ENCODE measurements around the gene VPS35. TPM values are rescaled to one million over a fixed set of nuclear protein-coding genes. Genes with fewer than 3 reads are reported as not detected.

VPS35 gene
- total RNA-seq, 6 experiments from 2014 or later = 86.6 to 113 (median 100) TPM

- Mint-ChIP-seq H3K27me3 (ENCODE audit: insufficient read depth) (no peaks in the 10 kb centered on the region; the same call in 1 of the 2 replicates), H3K9me3 (no peaks in the 10 kb centered on the region), H3K4me1 (ENCODE audit: low read depth) (no peaks in the 10 kb centered on the region), H3K4me3 (no peak overlapping the region), H3K27ac (no peak overlapping the region), H3K36me3 (ENCODE audit: low read depth) (no peaks in the 10 kb centered on the region)
- TF ChIP-seq CTCF (IDR thresholded peaks at IDR 0.05) = no peak
- DNase-seq = no peak
These were observed 12.6 kb upstream of the VPS35 start for GRCh38 chr16:46701615-46702014.

GRCh38 chr16:46700048-46700447, 11.1 kb upstream of the VPS35 start:
- Mint-ChIP-seq H3K36me3 (ENCODE audit: low read depth) (peaks cover 9% of the 10 kb centered on the region; the same call in 1 of the 2 replicates), H3K4me1 (ENCODE audit: low read depth) (no peaks in the 10 kb centered on the region), H3K9me3 (no peaks in the 10 kb centered on the region), H3K27me3 (ENCODE audit: insufficient read depth) (no peaks in the 10 kb centered on the region; the same call in 1 of the 2 replicates), H3K27ac (no peak overlapping the region), H3K4me3 (no peak overlapping the region)
- no peak for DNase-seq
- no peak for TF ChIP-seq CTCF (IDR thresholded peaks at IDR 0.05)

GRCh38 chr16:46696957-46697356, 8.0 kb upstream of the VPS35 start:
- H3K36me3 Mint-ChIP-seq (ENCODE audit: low read depth) = peaks cover 14% of the 10 kb centered on the region; the same call in 1 of the 2 replicates
- TF ChIP-seq CTCF (IDR thresholded peaks at IDR 0.05) = no peak
- no peaks in the 10 kb centered on the region for H3K4me1 Mint-ChIP-seq (ENCODE audit: low read depth)
- no peak overlapping the region for H3K4me3 Mint-ChIP-seq
- no peaks in the 10 kb centered on the region; the same call in 1 of the 2 replicates for H3K27me3 Mint-ChIP-seq (ENCODE audit: insufficient read depth)
- no peaks in the 10 kb centered on the region for H3K9me3 Mint-ChIP-seq
- no peak overlapping the region for H3K27ac Mint-ChIP-seq
- no peak for DNase-seq

- DNase-seq = no peak
- no peaks in the 10 kb centered on the region for H3K9me3 Mint-ChIP-seq
- no peak overlapping the region for H3K4me3 Mint-ChIP-seq
- TF ChIP-seq CTCF (IDR thresholded peaks at IDR 0.05) = no peak
- H3K27ac Mint-ChIP-seq = no peak overlapping the region
- no peaks in the 10 kb centered on the region; the same call in 1 of the 2 replicates for H3K27me3 Mint-ChIP-seq (ENCODE audit: insufficient read depth)
- no peaks in the 10 kb centered on the region for H3K4me1 Mint-ChIP-seq (ENCODE audit: low read depth)
- H3K36me3 Mint-ChIP-seq (ENCODE audit: low read depth) = peaks cover 14% of the 10 kb centered on the region; the same call in 1 of the 2 replicates
These were observed 7.0 kb upstream of the VPS35 start for GRCh38 chr16:46695937-46696336.

- Mint-ChIP-seq H3K9me3 (no peaks in the 10 kb centered on the region), H3K27me3 (ENCODE audit: insufficient read depth) (no peaks in the 10 kb centered on the region; the same call in 1 of the 2 replicates), H3K4me3 (no peak overlapping the region), H3K27ac (no peak overlapping the region), H3K36me3 (ENCODE audit: low read depth) (peaks cover 14% of the 10 kb centered on the region; the same call in 1 of the 2 replicates), H3K4me1 (ENCODE audit: low read depth) (no peaks in the 10 kb centered on the region)
- DNase-seq = no peak
- no peak for TF ChIP-seq CTCF (IDR thresholded peaks at IDR 0.05)
These were observed 4.6 kb upstream of the VPS35 start for GRCh38 chr16:46693598-46693997.

GRCh38 chr16:46691726-46692125, 2.7 kb upstream of the VPS35 start:
- no peaks in the 10 kb centered on the region for H3K27me3 Mint-ChIP-seq (ENCODE audit: insufficient read depth)
- H3K4me1 Mint-ChIP-seq (ENCODE audit: low read depth) = peaks cover 14% of the 10 kb centered on the region
- H3K27ac Mint-ChIP-seq = peak overlapping the region; percentile 3; the same call in 1 of the 2 replicates
- H3K9me3 Mint-ChIP-seq = no peaks in the 10 kb centered on the region
- no peak for DNase-seq
- no peak for TF ChIP-seq CTCF (IDR thresholded peaks at IDR 0.05)
- peaks cover 14% of the 10 kb centered on the region; the same call in 1 of the 2 replicates for H3K36me3 Mint-ChIP-seq (ENCODE audit: low read depth)
- H3K4me3 Mint-ChIP-seq = no peak overlapping the region

Measured in HFFc6 (cell line).